Thymus (tissue), 14 donors: Measurements from ENCODE around the gene DAZ1. TPM values are rescaled to one million over a fixed set of nuclear protein-coding genes. Genes with fewer than 3 reads are reported as not detected.
"Not testable (repeated sequence)": the region's sequence is repeated elsewhere in the genome, so short reads cannot be mapped to it uniquely, and the experiment has no call there.

Experiments used
- DNase-seq, 9 donors: peaks; one replicate each; pipeline ENCODE4 v3.0.0-alpha.2; 2013; ENCODE audit warnings: low spot score in 9 of 9, low read depth in 6 of 9, missing footprints in 1 of 9
- H3K27ac ChIP-seq, 2 donors: one replicate each; pipeline ENCODE4 v1.5.1; 2013; ENCODE audit warnings: control low read depth in 1 of 2, low read depth in 1 of 2, low read length in 1 of 2, mild to moderate bottlenecking in 1 of 2, moderate library complexity in 1 of 2
- H3K27me3 ChIP-seq, 2 donors: one replicate each; pipeline ENCODE4 v1.5.1; 2013; ENCODE audit warnings: low read length in 1 of 2; ENCODE audit not compliant: control insufficient read depth in 2 of 2, insufficient read depth in 1 of 2
- H3K36me3 ChIP-seq, 2 donors: one replicate each; pipeline ENCODE4 v1.5.1; 2013; ENCODE audit warnings: low read length in 1 of 2, mild to moderate bottlenecking in 1 of 2, moderate library complexity in 1 of 2; ENCODE audit not compliant: control insufficient read depth in 2 of 2, insufficient read depth in 2 of 2
- H3K4me1 ChIP-seq, 2 donors: one replicate each; pipeline ENCODE4 v1.5.1; 2013; ENCODE audit warnings: low read length in 2 of 2; ENCODE audit not compliant: control insufficient read depth in 2 of 2, insufficient read depth in 2 of 2
- H3K4me3 ChIP-seq, 2 donors: one replicate each; pipeline ENCODE4 v1.5.1; 2013; ENCODE audit warnings: low read length in 2 of 2, control low read depth in 1 of 2, mild to moderate bottlenecking in 1 of 2
- H3K9me3 ChIP-seq, 2 donors: one replicate each; pipeline ENCODE4 v1.5.1; 2013; ENCODE audit warnings: low read length in 1 of 2, mild to moderate bottlenecking in 1 of 2; ENCODE audit not compliant: control insufficient read depth in 2 of 2, insufficient read depth in 1 of 2
- WGBS: extraction: QIAGEN DNeasy Blood & Tissue Kit; methylation state at CpG from one replicate; pipeline ENCODE4 v1.1.7; 2013; 5-methylcytosine and 5-hydroxymethylcytosine counted together
- long read RNA-seq, 10 donors: transcript quantifications; one replicate each; lab custom pipeline, GENCODE V29; 2026
- polyA plus RNA-seq: library from polyadenylated mRNA; stranded (reverse); fragments of 200-250 nt; gene quantifications from one replicate; pipeline ENCODE4 v1.2.3, GENCODE V29; 2013
- total RNA-seq: library from RNA; stranded (reverse); fragments of 120-200 nt; gene quantifications from one replicate; pipeline ENCODE4 v1.2.4, GENCODE V29; 2013
- donor health status: healthy.

The DAZ1 gene, protein sequence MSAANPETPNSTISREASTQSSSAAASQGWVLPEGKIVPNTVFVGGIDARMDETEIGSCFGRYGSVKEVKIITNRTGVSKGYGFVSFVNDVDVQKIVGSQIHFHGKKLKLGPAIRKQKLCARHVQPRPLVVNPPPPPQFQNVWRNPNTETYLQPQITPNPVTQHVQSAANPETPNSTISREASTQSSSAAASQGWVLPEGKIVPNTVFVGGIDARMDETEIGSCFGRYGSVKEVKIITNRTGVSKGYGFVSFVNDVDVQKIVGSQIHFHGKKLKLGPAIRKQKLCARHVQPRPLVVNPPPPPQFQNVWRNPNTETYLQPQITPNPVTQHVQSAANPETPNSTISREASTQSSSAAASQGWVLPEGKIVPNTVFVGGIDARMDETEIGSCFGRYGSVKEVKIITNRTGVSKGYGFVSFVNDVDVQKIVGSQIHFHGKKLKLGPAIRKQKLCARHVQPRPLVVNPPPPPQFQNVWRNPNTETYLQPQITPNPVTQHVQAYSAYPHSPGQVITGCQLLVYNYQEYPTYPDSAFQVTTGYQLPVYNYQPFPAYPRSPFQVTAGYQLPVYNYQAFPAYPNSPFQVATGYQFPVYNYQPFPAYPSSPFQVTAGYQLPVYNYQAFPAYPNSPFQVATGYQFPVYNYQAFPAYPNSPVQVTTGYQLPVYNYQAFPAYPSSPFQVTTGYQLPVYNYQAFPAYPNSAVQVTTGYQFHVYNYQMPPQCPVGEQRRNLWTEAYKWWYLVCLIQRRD
- total RNA-seq (not detected), polyA plus RNA-seq (0.30 TPM)
- long read RNA-seq, donor 1: 0 reads
- long read RNA-seq, donor 2: 0 reads
- long read RNA-seq, donor 3: 0 reads
- long read RNA-seq, donor 4: 0 reads
- long read RNA-seq, donor 5: 0 reads
- long read RNA-seq, donor 6: 0 reads
- long read RNA-seq, donor 7: 0 reads
- long read RNA-seq, donor 8: 0 reads
- long read RNA-seq, donor 9: 0 reads
- long read RNA-seq, donor 10: 0 reads

DNA sequence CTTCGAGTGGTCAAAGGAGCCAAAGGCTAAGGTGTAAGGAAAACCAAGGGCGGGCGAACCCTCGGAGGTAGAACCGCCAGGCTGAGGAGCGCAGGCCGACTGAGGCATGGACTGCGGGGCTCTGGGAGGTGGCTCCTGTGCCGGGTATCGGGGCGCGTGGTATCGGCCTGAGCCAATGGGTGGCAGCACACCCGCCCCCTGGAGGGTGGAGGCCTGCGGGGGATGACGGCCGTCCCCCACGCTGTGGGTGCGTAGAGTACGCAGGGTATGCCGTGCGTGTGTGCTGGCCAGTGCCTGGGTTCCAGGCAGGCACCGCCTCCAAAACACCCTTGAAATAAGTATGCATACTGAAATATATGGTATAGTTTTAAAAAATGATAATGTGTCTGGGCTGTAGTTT lies at the start of gene DAZ1:
DAZ1 (minus strand) TSS at position 101 of the 400 bp plus-strand sequence. CDS start 208 bp downstream, outside the sequence.
- not testable (repeated sequence) for H3K36me3 ChIP-seq, H3K27ac ChIP-seq, H3K9me3 ChIP-seq, H3K4me1 ChIP-seq, DNase-seq, H3K4me3 ChIP-seq, H3K27me3 ChIP-seq
- WGBS: no CpG with 5 or more reads among the region's 23 CpGs

DNA sequence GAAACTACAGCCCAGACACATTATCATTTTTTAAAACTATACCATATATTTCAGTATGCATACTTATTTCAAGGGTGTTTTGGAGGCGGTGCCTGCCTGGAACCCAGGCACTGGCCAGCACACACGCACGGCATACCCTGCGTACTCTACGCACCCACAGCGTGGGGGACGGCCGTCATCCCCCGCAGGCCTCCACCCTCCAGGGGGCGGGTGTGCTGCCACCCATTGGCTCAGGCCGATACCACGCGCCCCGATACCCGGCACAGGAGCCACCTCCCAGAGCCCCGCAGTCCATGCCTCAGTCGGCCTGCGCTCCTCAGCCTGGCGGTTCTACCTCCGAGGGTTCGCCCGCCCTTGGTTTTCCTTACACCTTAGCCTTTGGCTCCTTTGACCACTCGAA lies 20.4 kb upstream of the DAZ1 start, which contains the start of gene DAZ2:
DAZ2 (plus strand) TSS at position 301 of the 400 bp plus-strand sequence. CDS start 208 bp downstream, outside the sequence.
- H3K27me3 ChIP-seq, DNase-seq, H3K9me3 ChIP-seq, H3K4me3 ChIP-seq, H3K4me1 ChIP-seq, H3K27ac ChIP-seq, H3K36me3 ChIP-seq: not testable (repeated sequence)
- WGBS: no CpG with 5 or more reads among the region's 23 CpGs

DNA sequence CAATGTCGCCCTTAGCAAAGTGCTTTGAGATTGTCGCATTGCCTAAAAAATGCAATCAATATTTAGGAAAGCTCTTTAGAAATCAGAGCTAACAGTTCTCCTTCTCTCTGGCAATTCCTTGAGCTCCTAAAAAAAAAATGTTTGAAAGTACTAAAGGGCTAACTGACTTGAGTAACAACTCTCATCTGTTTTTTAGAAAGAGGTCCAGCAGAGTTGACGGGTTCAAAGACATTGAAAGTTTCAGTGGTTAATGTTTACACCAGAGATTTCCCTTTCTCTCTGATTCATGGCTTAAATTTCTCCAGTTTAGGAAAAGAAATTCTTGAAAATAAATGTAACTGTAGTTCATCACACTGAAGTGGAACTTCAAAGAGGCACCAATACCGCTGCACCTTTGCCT lies 11.9 kb upstream of the DAZ1 start:
- no CpG with 5 or more reads among the region's 4 CpGs for WGBS
- H3K9me3 ChIP-seq, H3K4me1 ChIP-seq, DNase-seq, H3K36me3 ChIP-seq, H3K27me3 ChIP-seq, H3K27ac ChIP-seq, H3K4me3 ChIP-seq: not testable (repeated sequence)

DNA sequence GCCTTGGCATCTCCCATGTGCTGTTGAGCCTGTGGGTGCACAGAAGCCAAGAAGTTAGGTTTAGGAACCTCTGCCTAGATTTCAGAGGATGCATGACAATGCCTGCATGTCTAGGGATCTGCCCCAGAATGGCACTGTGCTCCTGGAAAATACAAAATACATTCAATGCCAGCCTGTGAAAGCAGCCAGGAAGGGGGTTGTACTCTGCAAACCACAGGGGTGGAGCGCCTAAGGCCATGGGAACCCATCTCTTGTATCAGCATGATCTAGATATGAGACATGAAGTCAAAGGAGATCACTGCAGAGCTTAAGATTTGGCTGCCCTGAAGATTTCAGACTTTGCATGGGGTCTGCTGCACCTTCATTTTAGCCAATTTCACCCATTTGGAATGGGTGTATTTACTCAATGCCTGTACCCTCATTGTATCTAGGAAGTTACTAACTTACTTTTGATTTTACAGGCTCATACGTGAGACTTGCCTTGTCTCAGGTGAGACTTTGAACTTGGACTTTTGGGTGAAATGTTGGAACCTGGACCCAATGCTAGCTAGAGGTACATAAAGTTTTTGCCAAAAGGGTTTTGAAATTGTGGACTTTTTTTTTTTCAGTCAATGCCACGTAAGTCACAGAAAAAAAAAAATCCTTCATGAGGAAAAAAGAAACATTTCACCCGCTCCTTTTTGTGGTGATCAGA lies 11.1 kb upstream of the DAZ1 start:
- H3K9me3 ChIP-seq, H3K4me3 ChIP-seq, H3K27me3 ChIP-seq, H3K27ac ChIP-seq, DNase-seq, H3K4me1 ChIP-seq, H3K36me3 ChIP-seq: not testable (repeated sequence)
- no CpG with 5 or more reads among the region's 4 CpGs for WGBS

DNA sequence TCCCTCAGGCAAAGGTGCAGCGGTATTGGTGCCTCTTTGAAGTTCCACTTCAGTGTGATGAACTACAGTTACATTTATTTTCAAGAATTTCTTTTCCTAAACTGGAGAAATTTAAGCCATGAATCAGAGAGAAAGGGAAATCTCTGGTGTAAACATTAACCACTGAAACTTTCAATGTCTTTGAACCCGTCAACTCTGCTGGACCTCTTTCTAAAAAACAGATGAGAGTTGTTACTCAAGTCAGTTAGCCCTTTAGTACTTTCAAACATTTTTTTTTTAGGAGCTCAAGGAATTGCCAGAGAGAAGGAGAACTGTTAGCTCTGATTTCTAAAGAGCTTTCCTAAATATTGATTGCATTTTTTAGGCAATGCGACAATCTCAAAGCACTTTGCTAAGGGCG lies 8.6 kb upstream of the DAZ1 start:
- H3K27me3 ChIP-seq, H3K36me3 ChIP-seq, H3K9me3 ChIP-seq, H3K4me3 ChIP-seq, H3K27ac ChIP-seq, DNase-seq, H3K4me1 ChIP-seq: not testable (repeated sequence)
- no CpG with 5 or more reads among the region's 4 CpGs for WGBS

Other genes starting within 250 kb of the DAZ1 start
- gene BPY2, start 214.7 kb downstream of the DAZ1 start, total RNA-seq: not detected
- gene BPY2, start 214.7 kb downstream of the DAZ1 start, polyA plus RNA-seq: not detected
- gene DAZ2, start 20.5 kb upstream of the DAZ1 start, total RNA-seq: not detected
- not detected for gene DAZ2, start 20.5 kb upstream of the DAZ1 start, polyA plus RNA-seq